GM10248 (cell line): ENCODE measurements around the gene ERP44.
A peak's percentile ranks its signal among the peaks of the same experiment; 100 is the strongest.
"Not testable (repeated sequence)": the region's sequence is repeated elsewhere in the genome, so short reads cannot be mapped to it uniquely, and the experiment has no call there.

Experiments
- CTCF ChIA-PET: fragments of 300-600 bp; sonication (Branson Sonifier 250); formaldehyde crosslinking; extraction: SDS; loops from one replicate; lab custom pipeline; 2021; ENCODE audit warnings: antibody characterized with exemption; lab: Yijun Ruan, JAX
- POLR2A ChIA-PET: fragments of 350-650 bp; sonication (Branson Sonifier 250); formaldehyde crosslinking; extraction: SDS; loops from one replicate; lab custom pipeline; 2020; ENCODE audit warnings: antibody characterized with exemption; lab: Yijun Ruan, JAX
- DNase-seq: peaks from one replicate; pipeline ENCODE4 v3.0.0; 2012; ENCODE audit errors: extremely low spot score
- TF ChIP-seq, protein P1 (sequence below): IDR thresholded peaks from 2 replicates; pipeline ENCODE4 v1.5.1; 2012; ENCODE audit warnings: mild to moderate bottlenecking, low read depth; ENCODE audit errors: extremely low read depth, missing control alignments, control extremely low read depth

Gene ERP44

DNA sequence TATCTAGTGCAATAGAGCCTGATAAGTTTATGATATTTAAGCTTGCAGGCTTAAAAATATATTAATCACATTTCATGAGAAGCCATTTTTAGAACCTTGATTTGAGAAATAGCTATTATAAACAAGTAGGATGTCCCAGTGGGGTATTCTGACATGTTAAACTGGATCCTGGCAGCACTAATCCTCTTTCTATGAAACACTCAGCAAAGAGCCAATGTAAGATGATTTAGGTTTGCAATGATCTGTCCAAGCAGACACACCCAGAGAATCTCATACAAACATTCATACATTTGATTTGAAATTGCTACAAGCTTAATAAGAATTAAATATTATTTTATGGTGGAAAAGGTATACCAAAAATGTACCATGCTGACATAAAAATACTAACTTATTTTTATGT, 86.5 kb downstream of the ERP44 start:
- TF ChIP-seq, protein P1, sequence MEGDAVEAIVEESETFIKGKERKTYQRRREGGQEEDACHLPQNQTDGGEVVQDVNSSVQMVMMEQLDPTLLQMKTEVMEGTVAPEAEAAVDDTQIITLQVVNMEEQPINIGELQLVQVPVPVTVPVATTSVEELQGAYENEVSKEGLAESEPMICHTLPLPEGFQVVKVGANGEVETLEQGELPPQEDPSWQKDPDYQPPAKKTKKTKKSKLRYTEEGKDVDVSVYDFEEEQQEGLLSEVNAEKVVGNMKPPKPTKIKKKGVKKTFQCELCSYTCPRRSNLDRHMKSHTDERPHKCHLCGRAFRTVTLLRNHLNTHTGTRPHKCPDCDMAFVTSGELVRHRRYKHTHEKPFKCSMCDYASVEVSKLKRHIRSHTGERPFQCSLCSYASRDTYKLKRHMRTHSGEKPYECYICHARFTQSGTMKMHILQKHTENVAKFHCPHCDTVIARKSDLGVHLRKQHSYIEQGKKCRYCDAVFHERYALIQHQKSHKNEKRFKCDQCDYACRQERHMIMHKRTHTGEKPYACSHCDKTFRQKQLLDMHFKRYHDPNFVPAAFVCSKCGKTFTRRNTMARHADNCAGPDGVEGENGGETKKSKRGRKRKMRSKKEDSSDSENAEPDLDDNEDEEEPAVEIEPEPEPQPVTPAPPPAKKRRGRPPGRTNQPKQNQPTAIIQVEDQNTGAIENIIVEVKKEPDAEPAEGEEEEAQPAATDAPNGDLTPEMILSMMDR, result no peak
- POLR2A ChIA-PET, result no interaction called here
- no peak for DNase-seq
- CTCF ChIA-PET, result interaction anchor here (0.9 to 3.2 kb wide), 6 partner anchors 9 to 781 kb away, joined by 3 to 10 read pairs (median 4); no protein-coding TSS in a partner anchor

- ChIA-PET POLR2A (no interaction called here), CTCF (interaction anchor here (0.7 to 3.2 kb wide), 8 partner anchors 12 to 847 kb away, joined by 3 to 10 read pairs (median 4); no protein-coding TSS in a partner anchor)
- TF ChIP-seq, protein P1, result peak; percentile 47
- peak; percentile 49 for DNase-seq
Measured at GRCh38 chr9:100011062-100011681, 87.6 kb downstream of the ERP44 start.

- TF ChIP-seq, protein P1, result no peak
- ChIA-PET POLR2A (no interaction called here), CTCF (no interaction called here)
- no peak for DNase-seq
Measured at GRCh38 chr9:99999797-100000196, 99.0 kb downstream of the ERP44 start.

DNA sequence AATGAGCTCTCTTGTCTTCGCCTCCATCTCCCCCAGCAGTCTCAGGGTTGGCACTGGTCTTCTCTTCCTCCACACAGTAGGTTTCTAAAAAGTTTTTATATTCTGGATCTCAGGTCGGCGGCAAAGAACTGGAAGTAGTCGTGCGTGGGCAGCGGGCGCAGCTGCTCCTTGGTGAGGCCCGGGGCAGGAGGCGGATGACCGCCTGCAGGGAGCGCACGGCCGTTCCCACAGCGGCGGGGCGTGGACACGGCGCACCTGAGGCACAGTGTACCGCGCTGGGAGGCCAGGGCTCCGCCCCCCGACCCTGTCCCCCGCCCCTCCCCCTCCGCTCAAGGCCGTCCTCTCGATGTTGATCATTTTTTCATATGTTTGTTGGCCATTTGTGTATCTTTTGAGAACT, 99.9 kb downstream of the ERP44 start:
- CTCF ChIA-PET, result interaction anchor here (1.7 kb wide), 1 partner anchor 217 kb away, joined by 3 read pairs; no protein-coding TSS in a partner anchor
- TF ChIP-seq, protein P1, result no peak
- POLR2A ChIA-PET, result no interaction called here
- no peak for DNase-seq

DNA sequence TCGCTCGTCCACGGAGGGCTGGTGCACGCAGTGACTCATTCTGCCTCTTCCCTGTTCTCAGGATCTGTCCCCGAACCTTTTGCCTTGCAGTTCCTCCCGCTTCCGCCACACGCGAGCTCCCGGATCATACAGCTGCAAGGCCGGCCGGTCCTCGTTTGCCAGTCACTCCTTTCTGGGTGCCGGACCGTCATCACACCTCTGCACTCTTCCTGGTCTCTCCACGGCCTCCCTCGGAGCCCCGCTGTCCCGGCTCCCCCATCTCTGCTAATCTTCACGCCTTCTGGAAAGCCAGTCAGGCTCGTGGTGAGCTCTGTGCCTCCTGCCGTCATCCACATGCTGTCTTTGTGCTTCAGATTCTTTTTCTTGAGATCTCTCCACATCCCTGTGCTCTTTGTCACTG, 100.5 kb downstream of the ERP44 start:
- ChIA-PET CTCF (interaction anchor here (1.7 kb wide), 1 partner anchor 218 kb away, joined by 3 read pairs; no protein-coding TSS in a partner anchor), POLR2A (no interaction called here)
- DNase-seq, result no peak
- TF ChIP-seq, protein P1, result no peak

DNA sequence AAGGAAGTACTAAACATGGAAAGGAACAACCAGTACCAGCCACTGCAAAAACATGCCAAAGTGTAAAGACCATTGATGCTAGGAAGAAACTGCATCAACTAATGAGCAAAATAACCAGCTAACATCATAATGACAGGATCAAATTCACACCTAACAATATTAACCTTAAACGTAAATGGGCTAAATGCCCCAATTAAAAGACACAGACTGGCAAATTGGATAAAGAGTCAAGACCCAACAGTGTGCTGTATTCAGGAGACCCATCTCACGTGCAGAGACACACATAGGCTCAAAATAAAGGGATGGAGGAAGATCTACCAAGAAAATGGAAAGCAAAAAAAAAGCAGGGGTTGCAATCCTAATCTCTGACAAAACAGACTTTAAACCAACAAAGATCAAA, 108.3 kb downstream of the ERP44 start:
- POLR2A ChIA-PET, DNase-seq, CTCF ChIA-PET: not testable (repeated sequence)

- DNase-seq, result no peak
- TF ChIP-seq, protein P1, result no peak
- ChIA-PET POLR2A (no interaction called here), CTCF (interaction anchor here (0.9 to 1.7 kb wide), 6 partner anchors 9 to 802 kb away, joined by 3 to 7 read pairs (median 3); no protein-coding TSS in a partner anchor)
Measured at GRCh38 chr9:99986642-99987041, 112.2 kb downstream of the ERP44 start.
